Left ventricle myocardium superior (tissue), 1 donor: ENCODE data around the gene PCSK5. TPM values are rescaled to one million over a fixed set of nuclear protein-coding genes. Genes with fewer than 3 reads are reported as not detected.
"Not testable (repeated sequence)": the region's sequence is repeated elsewhere in the genome, so short reads cannot be mapped to it uniquely, and the experiment has no call there.

ENCODE experiments used
- ATAC-seq: fragments of 200-7000 bp; cut with Tn5 transposase; one replicate; pipeline ENCODE4 v1.9.1; 2020; ENCODE audit warnings: mild to moderate bottlenecking, moderate library complexity
- DNase-seq: peaks from one replicate; pipeline ENCODE4 v3.0.0-alpha.2; 2020
- intact Hi-C: fragments of 100-400 bp; cut with micrococcal nuclease; formaldehyde crosslinking; loops from one replicate; pipeline ENCODE4 v1.11.0; 2022
- total RNA-seq: library from RNA; stranded (reverse); fragmentation: NEBNext Ultra II Directional; extraction: Animal tissue kit (Norgen Biotek cat#: 25700); gene quantifications from one replicate; pipeline ENCODE4 v1.2.1, GENCODE V29; 2021
- donor health status: DM: no; HTN: yes; CAD: no; lungs with severe emphysema.

The PCSK5 gene
- total RNA-seq, 1 donor from 2014 or later, result 4.1 TPM

DNA sequence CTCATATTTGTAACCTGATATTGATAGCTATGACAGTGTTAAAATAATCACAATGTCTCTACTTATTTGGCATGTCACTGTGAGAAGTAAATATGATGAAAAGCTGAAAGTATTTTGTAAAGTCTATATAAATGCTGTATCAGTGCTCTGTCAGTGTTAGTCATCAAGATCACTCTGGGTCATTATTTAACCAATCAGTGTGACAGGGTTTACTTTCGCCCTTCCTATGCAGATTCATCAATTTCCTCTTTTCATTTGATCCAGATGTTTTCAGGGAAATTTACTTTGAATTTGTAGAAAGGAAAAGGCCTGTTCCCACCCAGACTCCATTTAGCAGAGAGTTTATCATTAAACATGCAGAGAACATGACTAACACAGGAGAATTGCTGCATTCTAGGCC lies 9.9 kb upstream of the PCSK5 start:
- intact Hi-C loops, result no loop called here
- ATAC-seq, result no peak
- DNase-seq, result no peak

DNA sequence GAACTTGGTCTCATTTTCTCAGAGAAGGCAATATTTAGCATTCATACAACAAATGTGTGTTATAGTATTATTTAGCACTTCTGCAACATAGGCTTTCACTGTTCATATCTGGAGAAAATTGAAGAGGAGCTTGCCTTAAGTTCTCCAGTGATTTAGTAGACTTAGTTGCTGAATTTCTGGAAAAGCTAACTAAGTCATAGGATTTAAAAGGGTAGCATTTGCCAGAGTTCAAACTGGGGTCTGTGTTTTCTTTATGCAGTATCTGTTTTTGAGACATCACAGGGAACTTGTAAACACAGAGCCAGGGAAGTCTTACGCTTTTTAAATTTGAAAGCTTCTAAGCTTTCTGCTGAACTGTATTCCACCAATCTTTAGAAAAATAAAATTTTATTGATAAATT lies 8.7 kb upstream of the PCSK5 start:
- intact Hi-C loops, result no loop called here
- ATAC-seq, result no peak
- no peak for DNase-seq

DNA sequence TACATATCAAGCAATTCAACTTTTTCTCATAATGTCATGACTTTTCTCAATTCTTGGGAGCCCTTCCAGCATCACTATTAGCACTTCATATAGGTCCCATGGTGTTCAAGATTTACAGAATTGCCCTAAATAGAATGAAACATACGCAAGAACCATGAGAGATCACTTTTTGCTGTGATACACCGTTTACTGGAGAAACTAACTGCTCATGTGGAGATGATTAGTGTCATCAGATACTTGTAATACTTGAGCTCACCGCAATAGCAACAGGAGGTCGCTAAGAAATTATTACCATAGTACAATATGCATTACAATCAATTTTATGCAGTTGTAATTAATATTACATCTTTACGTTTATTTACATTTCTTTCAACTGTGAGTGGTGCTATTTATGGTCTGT lies 4.8 kb upstream of the PCSK5 start:
- intact Hi-C loops, result no loop called here

DNA sequence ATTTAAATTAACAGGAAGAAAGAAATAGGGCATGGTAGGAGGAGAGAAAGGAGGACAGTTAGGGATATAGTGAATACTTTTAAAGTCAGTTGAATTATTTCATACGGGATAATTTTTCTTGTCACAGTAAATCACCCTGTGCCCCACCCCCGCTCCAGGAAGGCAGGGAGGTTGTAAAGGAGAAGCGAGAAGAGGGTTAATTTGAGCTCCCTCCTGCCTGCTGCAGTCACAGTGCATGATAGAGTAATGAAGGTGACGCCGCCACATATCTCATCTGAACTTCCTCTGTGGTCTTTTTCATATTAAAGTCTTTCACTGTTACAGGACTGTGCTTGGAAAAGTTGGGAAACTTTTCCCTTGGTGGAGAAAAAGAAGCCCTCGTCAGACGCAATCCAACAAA lies 896 bp upstream of the PCSK5 start:
- intact Hi-C loops, result no loop called here
- DNase-seq (no peak), ATAC-seq (no peak)

More for the DNA sequence above, 4.8 kb upstream of the PCSK5 start:
- no peak for ATAC-seq
- DNase-seq, result no peak

GRCh38 chr9:75889977-75890471 lies 449 bp upstream of the PCSK5 start:
- peak; percentile 52 for ATAC-seq
- intact Hi-C loops, result no loop called here
- DNase-seq, result no peak

- ATAC-seq (peak; percentile 16), DNase-seq (peak; percentile 48)
- intact Hi-C loops, result no loop called here
Measured at GRCh38 chr9:75891277-75891741, 836 bp downstream of the PCSK5 start.

DNA sequence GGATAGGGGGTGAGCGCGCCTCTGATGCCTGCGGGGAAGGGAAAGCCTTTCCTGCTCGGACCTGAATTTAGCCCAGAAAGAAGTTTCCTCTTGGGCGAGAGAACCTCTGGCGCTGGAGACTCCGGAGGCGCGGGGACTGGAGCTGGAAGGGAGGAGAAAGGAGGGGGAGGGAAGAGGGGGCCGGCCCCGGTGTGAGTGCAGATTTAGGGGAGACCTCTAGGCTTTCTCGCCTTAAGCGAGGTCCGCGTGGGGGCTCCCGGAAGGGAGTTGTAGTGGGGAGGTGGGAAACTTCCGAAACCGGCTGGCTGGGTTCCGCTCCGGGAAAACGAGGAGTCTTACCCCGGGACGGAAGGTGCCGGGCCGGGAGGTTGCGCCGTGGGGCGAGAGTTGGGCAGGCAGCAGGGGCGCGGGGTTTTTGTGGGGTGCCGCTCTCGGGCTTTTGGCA lies 1.3 kb downstream of the PCSK5 start:
- intact Hi-C loops, result no loop called here
- DNase-seq (peak; percentile 33), ATAC-seq (no peak)

- intact Hi-C loops, result no loop called here
- no peak for ATAC-seq
- peak; percentile 60 for DNase-seq
Measured at GRCh38 chr9:75892216-75892911, 1.9 kb downstream of the PCSK5 start.

GRCh38 chr9:75893106-75893505 lies 2.6 kb downstream of the PCSK5 start:
- DNase-seq (no peak), ATAC-seq (no peak)
- intact Hi-C loops, result no loop called here

- ATAC-seq (no peak), DNase-seq (no peak)
- intact Hi-C loops, result no loop called here
Measured at GRCh38 chr9:75894566-75894965, 4.1 kb downstream of the PCSK5 start.

DNA sequence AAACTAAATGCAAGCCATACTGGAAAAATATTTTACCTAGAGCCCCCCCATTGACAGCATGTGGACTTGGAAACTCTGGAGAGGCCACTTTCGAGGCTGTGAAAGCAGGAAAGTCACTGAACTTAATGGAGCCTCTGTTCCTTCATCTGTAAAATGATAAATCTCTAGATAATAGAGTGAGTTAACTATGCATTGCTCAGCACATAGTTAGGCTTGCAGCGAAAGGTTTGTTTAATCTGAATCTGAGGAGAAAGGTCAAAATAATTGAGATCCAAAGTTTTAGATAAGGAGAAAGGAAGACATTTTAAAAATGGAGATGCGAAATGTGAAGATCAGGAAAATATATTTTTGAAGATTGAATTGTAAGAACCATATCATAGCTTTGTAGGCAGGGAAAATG lies 4.6 kb downstream of the PCSK5 start:
- DNase-seq (no peak), ATAC-seq (no peak)
- intact Hi-C loops, result no loop called here

- ATAC-seq, result peak; percentile 60
- intact Hi-C loops, result no loop called here
- no peak for DNase-seq
Measured at GRCh38 chr9:75896193-75896592, 5.7 kb downstream of the PCSK5 start.

DNA sequence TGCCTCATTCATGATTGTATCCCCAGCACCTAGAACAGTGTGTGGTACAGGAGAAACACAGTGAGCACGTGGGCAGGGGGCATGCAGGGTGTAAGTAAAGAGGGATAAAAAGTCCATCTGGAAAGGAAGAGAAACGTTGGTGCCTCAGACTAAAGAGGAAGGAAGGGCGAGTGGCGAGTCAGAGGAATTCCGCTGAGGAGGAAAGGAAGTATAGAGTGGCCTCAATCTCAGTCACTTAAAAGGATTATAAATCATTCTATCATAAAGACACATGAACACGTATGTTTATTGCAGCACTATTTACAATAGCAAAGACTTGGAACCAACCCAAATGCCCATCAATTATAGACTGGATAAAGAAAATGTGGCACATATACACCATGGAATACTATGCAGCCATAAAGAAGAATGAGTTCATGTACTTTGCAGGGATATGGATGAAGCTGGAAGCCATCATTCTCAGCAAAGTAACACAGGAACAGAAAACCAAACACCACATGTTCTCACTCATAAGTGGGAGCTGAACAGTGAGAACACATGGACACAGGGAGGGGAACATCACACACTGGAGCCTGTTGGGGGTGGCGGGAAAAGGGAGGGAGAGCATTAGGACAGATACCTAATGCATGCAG lies 10.5 kb downstream of the PCSK5 start:
- intact Hi-C loops, ATAC-seq, DNase-seq: not testable (repeated sequence)

- no peak for ATAC-seq
- DNase-seq, result no peak
- intact Hi-C loops, result no loop called here
Measured at GRCh38 chr9:75903785-75904360, 13.4 kb downstream of the PCSK5 start.

DNA sequence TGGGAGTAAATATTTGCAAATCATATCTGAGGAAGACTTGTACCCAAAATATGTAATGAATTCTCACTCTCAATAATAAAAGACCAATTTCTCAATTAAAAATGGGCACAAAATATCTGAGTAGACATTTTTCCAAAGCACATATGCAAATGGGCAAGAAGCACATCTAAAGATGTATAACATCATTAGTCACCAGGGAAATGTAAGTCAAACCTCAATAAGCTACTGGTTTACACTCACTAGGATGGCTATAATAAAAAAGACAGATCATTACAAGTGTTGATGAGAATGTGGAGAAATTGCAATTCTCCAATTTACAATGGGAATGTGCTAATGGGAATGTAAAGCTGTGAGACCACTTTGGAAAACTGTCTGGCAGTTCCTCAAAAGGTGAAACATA lies 13.9 kb downstream of the PCSK5 start:
- intact Hi-C loops, result no loop called here
- ATAC-seq (no peak), DNase-seq (no peak)

DNA sequence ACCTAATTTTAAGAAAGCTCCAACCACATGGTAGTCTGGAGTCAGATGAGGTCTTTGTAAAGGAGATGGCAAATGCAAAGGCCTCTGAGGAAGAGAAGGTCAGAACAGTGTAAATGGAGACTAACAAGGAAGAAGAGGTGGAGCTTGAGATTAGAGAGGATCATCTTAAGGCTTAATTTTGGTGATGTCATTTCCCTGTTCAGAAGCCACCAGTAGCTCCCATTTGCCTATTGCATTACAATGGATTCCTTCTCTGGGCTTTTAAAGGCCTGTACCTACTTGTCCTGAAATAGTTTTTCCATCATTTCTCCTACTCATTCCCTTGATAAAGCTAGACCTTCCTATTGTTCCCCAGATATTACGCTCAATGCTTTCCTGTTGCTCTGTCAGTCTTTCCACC lies 16.1 kb downstream of the PCSK5 start:
- no peak for ATAC-seq
- intact Hi-C loops, result no loop called here
- DNase-seq, result no peak

GRCh38 chr9:75907329-75907728 lies 16.9 kb downstream of the PCSK5 start:
- intact Hi-C loops, result no loop called here
- ATAC-seq, result peak; percentile 72
- no peak for DNase-seq

GRCh38 chr9:75907923-75908322 lies 17.4 kb downstream of the PCSK5 start:
- intact Hi-C loops, result no loop called here
- ATAC-seq (no peak), DNase-seq (no peak)

- intact Hi-C loops, result no loop called here
- no peak for DNase-seq
- ATAC-seq, result no peak
Measured at GRCh38 chr9:75909776-75910175, 19.3 kb downstream of the PCSK5 start.

DNA sequence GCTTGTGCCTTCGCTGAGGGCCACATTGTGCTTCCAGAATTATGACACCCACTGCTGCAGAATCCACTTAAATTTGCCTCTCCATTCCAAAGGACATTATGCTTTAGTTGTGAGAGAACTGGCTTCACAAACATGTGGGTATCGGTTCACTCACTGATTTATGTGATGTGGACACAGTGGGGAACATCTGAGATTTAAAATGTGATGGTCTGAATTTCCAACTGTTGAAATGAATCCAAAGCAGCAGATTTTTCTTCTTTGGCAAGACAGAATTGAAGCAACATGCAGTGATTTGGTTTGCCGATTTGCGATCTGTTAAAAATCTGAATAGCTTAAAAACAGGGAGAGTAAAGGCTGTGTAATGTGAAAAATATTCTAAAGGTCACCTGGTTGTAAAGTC lies 20.3 kb downstream of the PCSK5 start:
- ATAC-seq (no peak), DNase-seq (no peak)
- intact Hi-C loops, result no loop called here
